Thyroid gland (tissue), 4 donors: Measurements from ENCODE around the gene UBTF.

Source experiments
- POLR2A ChIP-seq, 2 donors: fragments of 450-650 bp; IDR thresholded peaks; one replicate each; pipeline ENCODE4 v1.6.1; 2017; ENCODE audit warnings: antibody characterized with exemption in 2 of 2, mild to moderate bottlenecking in 2 of 2, moderate library complexity in 1 of 2
- TF ChIP-seq, protein P1 (sequence below), 6 experiments: fragments of 200-600 bp in 3 of 6; fragments of 450-650 bp in 3 of 6; sonication (generic) in 3 of 6; IDR thresholded peaks; one replicate each; pipeline ENCODE4 v1.5.1; 2016 to 2019; ENCODE audit warnings: antibody characterized with exemption in 6 of 6, mild to moderate bottlenecking in 2 of 6, inconsistent platforms in 1 of 6, moderate library complexity in 1 of 6

DNA sequence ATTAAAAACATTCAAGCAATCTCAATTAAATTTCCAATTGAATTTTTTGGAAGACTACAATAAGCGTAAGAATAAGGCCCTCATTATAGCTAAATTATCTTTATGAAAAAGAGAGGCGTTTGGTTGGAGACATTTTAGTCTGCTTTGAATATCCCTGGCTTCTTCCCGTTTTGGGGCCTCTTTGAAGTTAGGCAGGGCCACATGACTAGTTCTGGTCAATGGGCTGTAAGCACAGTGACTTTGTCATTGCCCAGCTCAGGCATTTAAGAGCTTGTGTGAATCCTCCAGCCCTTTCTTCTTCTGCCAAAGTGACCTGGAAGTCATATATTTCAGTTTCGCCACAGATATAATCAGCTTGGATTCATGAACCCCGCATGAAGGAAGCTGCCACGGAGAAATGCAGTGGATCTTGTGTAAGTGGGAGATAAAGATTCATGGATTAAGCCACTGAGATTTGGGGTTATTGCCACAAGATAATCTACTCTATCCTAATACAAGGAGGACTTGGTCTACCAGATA, 21.7 kb upstream of the UBTF start:
- TF ChIP-seq, protein P1, sequence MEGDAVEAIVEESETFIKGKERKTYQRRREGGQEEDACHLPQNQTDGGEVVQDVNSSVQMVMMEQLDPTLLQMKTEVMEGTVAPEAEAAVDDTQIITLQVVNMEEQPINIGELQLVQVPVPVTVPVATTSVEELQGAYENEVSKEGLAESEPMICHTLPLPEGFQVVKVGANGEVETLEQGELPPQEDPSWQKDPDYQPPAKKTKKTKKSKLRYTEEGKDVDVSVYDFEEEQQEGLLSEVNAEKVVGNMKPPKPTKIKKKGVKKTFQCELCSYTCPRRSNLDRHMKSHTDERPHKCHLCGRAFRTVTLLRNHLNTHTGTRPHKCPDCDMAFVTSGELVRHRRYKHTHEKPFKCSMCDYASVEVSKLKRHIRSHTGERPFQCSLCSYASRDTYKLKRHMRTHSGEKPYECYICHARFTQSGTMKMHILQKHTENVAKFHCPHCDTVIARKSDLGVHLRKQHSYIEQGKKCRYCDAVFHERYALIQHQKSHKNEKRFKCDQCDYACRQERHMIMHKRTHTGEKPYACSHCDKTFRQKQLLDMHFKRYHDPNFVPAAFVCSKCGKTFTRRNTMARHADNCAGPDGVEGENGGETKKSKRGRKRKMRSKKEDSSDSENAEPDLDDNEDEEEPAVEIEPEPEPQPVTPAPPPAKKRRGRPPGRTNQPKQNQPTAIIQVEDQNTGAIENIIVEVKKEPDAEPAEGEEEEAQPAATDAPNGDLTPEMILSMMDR (IDR thresholded peaks at IDR 0.05) = no peak
- TF ChIP-seq POLR2A (IDR thresholded peaks at IDR 0.05) = no peak
